Cardiac muscle cell (in vitro differentiated cells and primary cell): ENCODE data around the gene KRT71. TPM values are rescaled to one million over a fixed set of nuclear protein-coding genes. Genes with fewer than 3 reads are reported as not detected.
"Not testable (repeated sequence)": the region's sequence is repeated elsewhere in the genome, so short reads cannot be mapped to it uniquely, and the experiment has no call there.

Experiments used
- DNase-seq, 2 donors: peaks; one replicate each; pipeline versions ENCODE4 v3.0.0 to v3.0.0-alpha.2; 2010 to 2017; ENCODE audit warnings: low read depth in 1 of 2, low spot score in 1 of 2
- H3K27ac ChIP-seq: fragments of 200-600 bp; sonication (generic); 2 replicates; pipeline ENCODE4 v1.5.1; 2016
- H3K27me3 ChIP-seq: fragments of 200-600 bp; sonication (generic); 2 replicates; pipeline ENCODE4 v1.6.0; 2016; ENCODE audit warnings: control low read depth
- H3K36me3 ChIP-seq: fragments of 200-600 bp; sonication (generic); 2 replicates; pipeline ENCODE4 v1.5.1; 2016; ENCODE audit warnings: control low read depth
- H3K4me1 ChIP-seq: fragments of 200-600 bp; sonication (generic); 2 replicates; pipeline ENCODE4 v1.8.1; 2017; ENCODE audit warnings: low read depth, mild to moderate bottlenecking, mixed run types
- H3K4me3 ChIP-seq: fragments of 200-600 bp; sonication (generic); 2 replicates; pipeline ENCODE4 v1.5.1; 2016; ENCODE audit warnings: mild to moderate bottlenecking
- H3K9me3 ChIP-seq: fragments of 200-600 bp; sonication (generic); 2 replicates; pipeline ENCODE4 v1.5.1; 2017; ENCODE audit warnings: low read depth, mild to moderate bottlenecking, control low read depth
- CTCF ChIP-seq: IDR thresholded peaks from 2 replicates; pipeline ENCODE4 v1.5.1; 2012; ENCODE audit warnings: low read depth, mild to moderate bottlenecking, low read length
- polyA plus RNA-seq: library from polyadenylated mRNA; unstranded; fragments of >200 nt; fragmentation: Nextera tagmentation; extraction: Ambion mirVana; gene quantifications from 2 replicates; pipeline ENCODE4 v1.2.1, GENCODE V29; 2016
- total RNA-seq: library from RNA; depleted of rRNA; stranded (reverse); fragments of >200 nt; gene quantifications from 2 replicates; pipeline ENCODE4 v1.2.3, GENCODE V29; 2016

KRT71 gene
- total and polyA plus RNA-seq, 2 experiments from 2014 or later = not detected

- Histone ChIP-seq H3K36me3 (no peaks in the 10 kb centered on the region), H3K27me3 (peaks cover 20% of the 10 kb centered on the region), H3K4me1 (no peaks in the 10 kb centered on the region), H3K4me3 (no peak overlapping the region), H3K9me3 (no peaks in the 10 kb centered on the region), H3K27ac (no peak overlapping the region)
- DNase-seq = no peak
- no peak for TF ChIP-seq CTCF
These were observed 47.1 kb upstream of the KRT71 start for GRCh38 chr12:52600071-52600470.

- H3K36me3 ChIP-seq = no peaks in the 10 kb centered on the region
- H3K4me3 ChIP-seq = no peak overlapping the region
- TF ChIP-seq CTCF = no peak
- H3K27ac ChIP-seq = no peak overlapping the region
- H3K9me3 ChIP-seq = no peaks in the 10 kb centered on the region
- no peaks in the 10 kb centered on the region for H3K4me1 ChIP-seq
- peaks cover 20% of the 10 kb centered on the region for H3K27me3 ChIP-seq
- DNase-seq = no peak
These were observed 46.0 kb upstream of the KRT71 start for GRCh38 chr12:52598966-52599365.

- not testable (repeated sequence) for H3K36me3 ChIP-seq, H3K4me1 ChIP-seq, H3K4me3 ChIP-seq, DNase-seq, H3K9me3 ChIP-seq, H3K27ac ChIP-seq
- H3K27me3 ChIP-seq = peaks cover 18% of the 10 kb centered on the region
These were observed 41.3 kb upstream of the KRT71 start for GRCh38 chr12:52594237-52594636.

GRCh38 chr12:52591521-52591920 lies 38.6 kb upstream of the KRT71 start:
- Histone ChIP-seq H3K9me3 (no peaks in the 10 kb centered on the region), H3K4me3 (no peak overlapping the region), H3K27ac (no peak overlapping the region), H3K27me3 (peaks cover 16% of the 10 kb centered on the region), H3K4me1 (no peaks in the 10 kb centered on the region), H3K36me3 (no peaks in the 10 kb centered on the region)
- DNase-seq = no peak
- TF ChIP-seq CTCF = no peak

GRCh38 chr12:52590021-52590420 lies 37.1 kb upstream of the KRT71 start:
- H3K9me3 ChIP-seq = no peaks in the 10 kb centered on the region
- no peak overlapping the region for H3K4me3 ChIP-seq
- no peak for DNase-seq
- H3K27me3 ChIP-seq = peaks cover 20% of the 10 kb centered on the region
- no peaks in the 10 kb centered on the region for H3K4me1 ChIP-seq
- H3K36me3 ChIP-seq = no peaks in the 10 kb centered on the region
- TF ChIP-seq CTCF = no peak
- H3K27ac ChIP-seq = no peak overlapping the region

GRCh38 chr12:52587563-52587962 lies 34.6 kb upstream of the KRT71 start:
- Histone ChIP-seq H3K27ac (no peak overlapping the region), H3K9me3 (no peaks in the 10 kb centered on the region), H3K4me1 (no peaks in the 10 kb centered on the region), H3K36me3 (no peaks in the 10 kb centered on the region), H3K27me3 (peaks cover 20% of the 10 kb centered on the region), H3K4me3 (no peak overlapping the region)
- DNase-seq = no peak
- no peak for TF ChIP-seq CTCF
